Ishikawa (cell line): ENCODE results near the gene PTPRD.

Source experiments
- CEBPB ChIP-seq: IDR thresholded peaks from 2 replicates; pipeline ENCODE4 v1.6.1; 2012
- EGR1 ChIP-seq: IDR thresholded peaks from 2 replicates; pipeline ENCODE4 v1.6.1; 2012
- EP300 ChIP-seq: IDR thresholded peaks from 2 replicates; pipeline ENCODE4 v1.6.1; 2012; ENCODE audit warnings: borderline replicate concordance
- FOXM1 ChIP-seq: IDR thresholded peaks from 2 replicates; pipeline ENCODE4 v1.6.1; 2012; ENCODE audit warnings: low read depth, borderline replicate concordance
- NFIC ChIP-seq: IDR thresholded peaks from 2 replicates; pipeline ENCODE4 v1.6.1; 2012
- RAD21 ChIP-seq: IDR thresholded peaks from 2 replicates; pipeline ENCODE4 v1.6.1; 2012; ENCODE audit warnings: low read depth
- TAF1 ChIP-seq: IDR thresholded peaks from 2 replicates; pipeline ENCODE4 v1.6.1; 2012; ENCODE audit warnings: low read depth, mild to moderate bottlenecking
- TCF12 ChIP-seq: IDR thresholded peaks from 2 replicates; pipeline ENCODE4 v1.6.1; 2012; ENCODE audit warnings: low read depth
- TEAD4 ChIP-seq: IDR thresholded peaks from 2 replicates; pipeline ENCODE4 v1.6.1; 2012
- YY1 ChIP-seq: IDR thresholded peaks from 2 replicates; pipeline ENCODE4 v1.6.1; 2012; ENCODE audit warnings: low read depth
- ZBTB7A ChIP-seq: IDR thresholded peaks from 2 replicates; pipeline ENCODE4 v1.6.1; 2012; ENCODE audit warnings: low read depth
- TF ChIP-seq, protein P1 (sequence below): IDR thresholded peaks from 2 replicates; pipeline ENCODE4 v1.6.1; 2012; ENCODE audit warnings: low read depth, mild to moderate bottlenecking
- TF ChIP-seq, protein P2 (sequence below): IDR thresholded peaks from 2 replicates; pipeline ENCODE4 v1.6.1; 2012

DNA sequence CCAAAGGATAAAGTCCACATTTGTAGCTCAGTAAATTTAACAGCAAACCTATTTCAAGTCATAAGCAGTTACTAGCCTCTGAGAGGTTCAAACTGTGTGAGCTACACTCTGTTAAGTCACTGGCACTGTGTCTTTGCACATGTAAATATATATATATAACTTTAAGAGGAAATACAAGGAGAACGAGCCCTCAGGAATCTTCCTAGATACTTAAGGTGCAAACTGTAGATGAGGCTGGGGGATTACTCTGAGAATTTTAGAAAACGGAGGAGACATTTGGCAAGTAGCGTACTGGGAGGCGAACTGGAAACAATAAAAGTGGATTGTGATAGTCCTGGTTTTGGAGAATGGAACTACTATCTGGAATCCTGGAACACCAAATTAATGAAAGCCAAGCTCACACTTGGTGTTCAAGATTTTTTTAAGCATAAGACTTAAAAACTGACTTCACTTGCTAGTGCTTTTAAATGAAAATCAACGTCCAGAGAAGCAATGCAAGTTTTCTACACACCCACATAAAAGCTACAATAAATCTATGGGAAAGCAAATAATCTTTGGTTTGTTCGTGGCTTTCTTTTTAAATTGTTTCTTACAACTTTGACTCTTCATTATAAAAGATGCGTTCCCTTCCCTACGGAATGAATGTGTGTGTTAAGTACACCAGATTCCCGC, 1756.3 kb downstream of the PTPRD start:
- TF ChIP-seq, protein P1, sequence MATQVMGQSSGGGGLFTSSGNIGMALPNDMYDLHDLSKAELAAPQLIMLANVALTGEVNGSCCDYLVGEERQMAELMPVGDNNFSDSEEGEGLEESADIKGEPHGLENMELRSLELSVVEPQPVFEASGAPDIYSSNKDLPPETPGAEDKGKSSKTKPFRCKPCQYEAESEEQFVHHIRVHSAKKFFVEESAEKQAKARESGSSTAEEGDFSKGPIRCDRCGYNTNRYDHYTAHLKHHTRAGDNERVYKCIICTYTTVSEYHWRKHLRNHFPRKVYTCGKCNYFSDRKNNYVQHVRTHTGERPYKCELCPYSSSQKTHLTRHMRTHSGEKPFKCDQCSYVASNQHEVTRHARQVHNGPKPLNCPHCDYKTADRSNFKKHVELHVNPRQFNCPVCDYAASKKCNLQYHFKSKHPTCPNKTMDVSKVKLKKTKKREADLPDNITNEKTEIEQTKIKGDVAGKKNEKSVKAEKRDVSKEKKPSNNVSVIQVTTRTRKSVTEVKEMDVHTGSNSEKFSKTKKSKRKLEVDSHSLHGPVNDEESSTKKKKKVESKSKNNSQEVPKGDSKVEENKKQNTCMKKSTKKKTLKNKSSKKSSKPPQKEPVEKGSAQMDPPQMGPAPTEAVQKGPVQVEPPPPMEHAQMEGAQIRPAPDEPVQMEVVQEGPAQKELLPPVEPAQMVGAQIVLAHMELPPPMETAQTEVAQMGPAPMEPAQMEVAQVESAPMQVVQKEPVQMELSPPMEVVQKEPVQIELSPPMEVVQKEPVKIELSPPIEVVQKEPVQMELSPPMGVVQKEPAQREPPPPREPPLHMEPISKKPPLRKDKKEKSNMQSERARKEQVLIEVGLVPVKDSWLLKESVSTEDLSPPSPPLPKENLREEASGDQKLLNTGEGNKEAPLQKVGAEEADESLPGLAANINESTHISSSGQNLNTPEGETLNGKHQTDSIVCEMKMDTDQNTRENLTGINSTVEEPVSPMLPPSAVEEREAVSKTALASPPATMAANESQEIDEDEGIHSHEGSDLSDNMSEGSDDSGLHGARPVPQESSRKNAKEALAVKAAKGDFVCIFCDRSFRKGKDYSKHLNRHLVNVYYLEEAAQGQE: no peak
- TF ChIP-seq EP300: no peak
- TF ChIP-seq YY1: no peak
- TF ChIP-seq FOXM1: no peak
- no peak for TF ChIP-seq TAF1
- TF ChIP-seq TCF12: no peak
- TF ChIP-seq CEBPB: no peak
- TF ChIP-seq TEAD4: no peak
- no peak for TF ChIP-seq RAD21
- TF ChIP-seq NFIC: no peak
- TF ChIP-seq, protein P2, sequence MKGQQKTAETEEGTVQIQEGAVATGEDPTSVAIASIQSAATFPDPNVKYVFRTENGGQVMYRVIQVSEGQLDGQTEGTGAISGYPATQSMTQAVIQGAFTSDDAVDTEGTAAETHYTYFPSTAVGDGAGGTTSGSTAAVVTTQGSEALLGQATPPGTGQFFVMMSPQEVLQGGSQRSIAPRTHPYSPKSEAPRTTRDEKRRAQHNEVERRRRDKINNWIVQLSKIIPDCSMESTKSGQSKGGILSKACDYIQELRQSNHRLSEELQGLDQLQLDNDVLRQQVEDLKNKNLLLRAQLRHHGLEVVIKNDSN: no peak
- TF ChIP-seq EGR1: no peak
- TF ChIP-seq ZBTB7A: no peak
